ENCODE results near the gene JADE1.

- TF ChIP-seq CTCF (IDR thresholded peaks at IDR 0.05) (no peak), POLR2A (IDR thresholded peaks at IDR 0.05) (no peak)
These were observed 39.0 kb downstream of the JADE1 start for GRCh38 chr4:128848461-128848860.

All from testis (tissue), 2 donors.